Thyroid gland (tissue), 4 donors: Measurements from ENCODE around the gene ANKRD11.

Experiments
- POLR2A ChIP-seq, 2 donors: fragments of 450-650 bp; IDR thresholded peaks; one replicate each; pipeline ENCODE4 v1.6.1; 2017; ENCODE audit warnings: antibody characterized with exemption in 2 of 2, mild to moderate bottlenecking in 2 of 2, moderate library complexity in 1 of 2
- TF ChIP-seq, protein P1 (sequence below), 6 experiments: fragments of 200-600 bp in 3 of 6; fragments of 450-650 bp in 3 of 6; sonication (generic) in 3 of 6; IDR thresholded peaks; one replicate each; pipeline ENCODE4 v1.5.1; 2016 to 2019; ENCODE audit warnings: antibody characterized with exemption in 6 of 6, mild to moderate bottlenecking in 2 of 6, inconsistent platforms in 1 of 6, moderate library complexity in 1 of 6

DNA sequence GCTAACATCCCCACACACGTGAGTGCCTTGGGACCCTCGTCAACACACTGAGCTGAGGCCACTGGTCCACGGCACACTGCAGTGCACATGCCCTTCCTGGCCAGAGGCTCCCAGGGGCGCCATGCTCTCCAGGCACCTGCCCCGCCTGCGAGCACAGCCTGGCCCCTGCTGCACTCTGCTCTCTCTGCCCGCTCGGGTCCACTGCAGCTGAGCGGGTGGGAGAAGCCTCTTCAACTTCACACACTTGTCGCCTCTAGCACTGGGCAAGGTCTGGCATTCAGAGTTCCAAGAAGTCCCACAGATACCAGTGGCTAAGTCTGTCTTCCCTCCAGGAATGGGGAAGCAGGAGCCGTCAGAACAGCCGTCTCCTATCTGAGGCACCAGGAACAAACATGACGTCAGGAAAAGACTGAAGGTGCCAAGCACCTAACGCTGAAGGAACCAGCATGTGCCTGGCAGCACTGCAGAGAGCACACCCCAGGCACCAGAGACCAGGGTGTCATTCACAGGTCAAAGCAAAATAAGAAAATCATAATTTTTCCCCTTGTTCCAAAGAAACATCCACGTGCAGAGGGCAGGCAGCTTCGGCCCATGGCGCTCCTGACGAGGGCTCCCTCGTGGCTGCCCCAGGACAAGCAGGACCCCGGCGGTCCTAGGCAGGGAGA is 189.9 kb downstream of the ANKRD11 start:
- TF ChIP-seq POLR2A (IDR thresholded peaks at IDR 0.05) = no peak
- TF ChIP-seq, protein P1, sequence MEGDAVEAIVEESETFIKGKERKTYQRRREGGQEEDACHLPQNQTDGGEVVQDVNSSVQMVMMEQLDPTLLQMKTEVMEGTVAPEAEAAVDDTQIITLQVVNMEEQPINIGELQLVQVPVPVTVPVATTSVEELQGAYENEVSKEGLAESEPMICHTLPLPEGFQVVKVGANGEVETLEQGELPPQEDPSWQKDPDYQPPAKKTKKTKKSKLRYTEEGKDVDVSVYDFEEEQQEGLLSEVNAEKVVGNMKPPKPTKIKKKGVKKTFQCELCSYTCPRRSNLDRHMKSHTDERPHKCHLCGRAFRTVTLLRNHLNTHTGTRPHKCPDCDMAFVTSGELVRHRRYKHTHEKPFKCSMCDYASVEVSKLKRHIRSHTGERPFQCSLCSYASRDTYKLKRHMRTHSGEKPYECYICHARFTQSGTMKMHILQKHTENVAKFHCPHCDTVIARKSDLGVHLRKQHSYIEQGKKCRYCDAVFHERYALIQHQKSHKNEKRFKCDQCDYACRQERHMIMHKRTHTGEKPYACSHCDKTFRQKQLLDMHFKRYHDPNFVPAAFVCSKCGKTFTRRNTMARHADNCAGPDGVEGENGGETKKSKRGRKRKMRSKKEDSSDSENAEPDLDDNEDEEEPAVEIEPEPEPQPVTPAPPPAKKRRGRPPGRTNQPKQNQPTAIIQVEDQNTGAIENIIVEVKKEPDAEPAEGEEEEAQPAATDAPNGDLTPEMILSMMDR (IDR thresholded peaks at IDR 0.05) = no peak
